Loucy (cell line): ENCODE measurements around the gene ITPK1.

Experiments used
- EZH2phosphoT487 ChIP-seq: fragments of 200-600 bp; IDR thresholded peaks from 2 replicates; pipeline ENCODE4 v1.6.1; 2018; ENCODE audit warnings: antibody characterized with exemption, mild to moderate bottlenecking, moderate library complexity, borderline replicate concordance
- TF ChIP-seq, protein P1 (sequence below): fragments of 200-600 bp; sonication (generic); conservative IDR thresholded peaks from 2 replicates; pipeline ENCODE4 v1.5.1; 2014; ENCODE audit warnings: mild to moderate bottlenecking, antibody characterized with exemption, low read length

- TF ChIP-seq, protein P1, sequence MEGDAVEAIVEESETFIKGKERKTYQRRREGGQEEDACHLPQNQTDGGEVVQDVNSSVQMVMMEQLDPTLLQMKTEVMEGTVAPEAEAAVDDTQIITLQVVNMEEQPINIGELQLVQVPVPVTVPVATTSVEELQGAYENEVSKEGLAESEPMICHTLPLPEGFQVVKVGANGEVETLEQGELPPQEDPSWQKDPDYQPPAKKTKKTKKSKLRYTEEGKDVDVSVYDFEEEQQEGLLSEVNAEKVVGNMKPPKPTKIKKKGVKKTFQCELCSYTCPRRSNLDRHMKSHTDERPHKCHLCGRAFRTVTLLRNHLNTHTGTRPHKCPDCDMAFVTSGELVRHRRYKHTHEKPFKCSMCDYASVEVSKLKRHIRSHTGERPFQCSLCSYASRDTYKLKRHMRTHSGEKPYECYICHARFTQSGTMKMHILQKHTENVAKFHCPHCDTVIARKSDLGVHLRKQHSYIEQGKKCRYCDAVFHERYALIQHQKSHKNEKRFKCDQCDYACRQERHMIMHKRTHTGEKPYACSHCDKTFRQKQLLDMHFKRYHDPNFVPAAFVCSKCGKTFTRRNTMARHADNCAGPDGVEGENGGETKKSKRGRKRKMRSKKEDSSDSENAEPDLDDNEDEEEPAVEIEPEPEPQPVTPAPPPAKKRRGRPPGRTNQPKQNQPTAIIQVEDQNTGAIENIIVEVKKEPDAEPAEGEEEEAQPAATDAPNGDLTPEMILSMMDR = no peak
- no peak for TF ChIP-seq EZH2phosphoT487
These were observed 189.4 kb downstream of the ITPK1 start for GRCh38 chr14:92926180-92926845.
